HG03520 (cell line): Measurements from ENCODE around the gene RAB3C.

Experiments used
- ATAC-seq: cut with Tn5 transposase; IDR thresholded peaks from one replicate; pipeline ENCODE4 v1.9.1; 2021; ENCODE audit warnings: mild to moderate bottlenecking, moderate library complexity; ENCODE audit not compliant: unreplicated experiment

Gene RAB3C

GRCh38 chr5:58765058-58765457, 182.2 kb downstream of the RAB3C start:
- no peak for ATAC-seq

DNA sequence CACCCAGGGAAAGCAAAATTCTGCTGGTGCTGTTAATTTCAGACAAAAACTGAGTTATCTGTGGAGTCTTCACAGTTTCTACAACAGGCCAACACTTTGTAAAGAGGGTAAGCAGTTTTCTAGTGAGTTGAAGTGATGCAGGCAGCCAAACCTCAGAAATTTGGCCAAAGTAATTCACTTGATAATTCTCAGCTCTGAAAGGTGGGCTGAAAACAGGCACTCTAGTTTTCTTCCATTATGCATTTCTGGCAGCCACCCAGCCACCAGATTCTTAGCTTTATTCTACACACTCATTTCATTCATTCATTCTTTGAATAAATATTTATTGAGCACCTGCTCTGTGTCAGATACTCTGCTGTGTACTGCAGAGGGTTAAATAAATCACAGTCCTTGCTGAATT, 184.2 kb downstream of the RAB3C start:
- no peak for ATAC-seq

GRCh38 chr5:58770136-58770535, 187.3 kb downstream of the RAB3C start:
- no peak for ATAC-seq

GRCh38 chr5:58771796-58772195, 188.9 kb downstream of the RAB3C start:
- no peak for ATAC-seq

GRCh38 chr5:58773744-58774441, 191.0 kb downstream of the RAB3C start:
- no peak for ATAC-seq

DNA sequence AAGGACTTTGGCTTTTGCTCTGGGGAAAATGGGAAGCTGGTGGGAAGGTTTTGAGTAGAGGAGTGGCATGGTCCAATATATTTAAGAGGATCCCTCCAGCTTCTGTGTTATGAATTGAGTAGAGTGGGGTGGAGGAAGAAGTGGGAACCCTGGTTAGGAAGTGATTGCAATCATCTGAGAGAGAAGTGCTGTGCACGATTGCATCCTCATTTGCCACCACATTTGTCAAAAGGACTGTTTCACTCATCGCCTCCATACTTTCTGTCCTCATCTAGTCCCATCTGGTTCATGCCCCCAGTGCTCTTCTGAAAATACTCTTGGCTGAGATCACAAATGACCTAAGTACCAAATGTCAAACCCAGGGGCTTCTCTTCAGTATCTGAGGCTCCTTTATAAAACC, 192.1 kb downstream of the RAB3C start:
- ATAC-seq: no peak

GRCh38 chr5:58775701-58776262, 192.9 kb downstream of the RAB3C start:
- peak; percentile 70 for ATAC-seq

GRCh38 chr5:58776559-58776958, 193.7 kb downstream of the RAB3C start:
- ATAC-seq: no peak

- ATAC-seq: no peak
Measured at GRCh38 chr5:58778888-58779287, 196.0 kb downstream of the RAB3C start.

GRCh38 chr5:58786035-58786434, 203.2 kb downstream of the RAB3C start:
- ATAC-seq: peak; percentile 46

GRCh38 chr5:58786711-58787303, 203.9 kb downstream of the RAB3C start:
- ATAC-seq: peak; percentile 71

- ATAC-seq: no peak
Measured at GRCh38 chr5:58787987-58788386, 205.1 kb downstream of the RAB3C start.

- no peak for ATAC-seq
Measured at GRCh38 chr5:58793888-58794657, 211.2 kb downstream of the RAB3C start.

GRCh38 chr5:58794875-58795274, 212.0 kb downstream of the RAB3C start:
- ATAC-seq: no peak

GRCh38 chr5:58795327-58795726, 212.5 kb downstream of the RAB3C start:
- ATAC-seq: no peak

DNA sequence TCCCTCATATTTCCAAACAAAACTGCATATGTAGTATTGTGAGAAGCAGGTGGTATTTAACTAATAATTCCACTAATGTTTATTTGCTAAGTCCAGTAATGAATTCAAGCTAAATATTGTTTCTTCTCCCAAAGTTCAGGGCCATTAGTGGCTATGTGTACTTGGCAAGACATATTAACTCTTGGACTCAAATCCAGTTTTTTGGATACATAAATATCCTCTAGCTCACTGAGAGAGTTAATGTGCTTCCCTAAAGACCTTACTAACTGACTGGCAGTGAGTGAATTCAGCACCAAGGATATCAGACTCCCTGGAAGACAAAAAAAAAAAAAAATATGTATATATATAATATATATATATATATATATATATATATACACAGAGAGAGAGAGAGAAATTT, 214.1 kb downstream of the RAB3C start:
- ATAC-seq: no peak

GRCh38 chr5:58800356-58800755, 217.5 kb downstream of the RAB3C start:
- ATAC-seq: no peak

GRCh38 chr5:58800861-58801540, 218.1 kb downstream of the RAB3C start:
- ATAC-seq: no peak

- ATAC-seq: no peak
Measured at GRCh38 chr5:58803056-58803455, 220.2 kb downstream of the RAB3C start.

- ATAC-seq: no peak
Measured at GRCh38 chr5:58804291-58804690, 221.4 kb downstream of the RAB3C start.

DNA sequence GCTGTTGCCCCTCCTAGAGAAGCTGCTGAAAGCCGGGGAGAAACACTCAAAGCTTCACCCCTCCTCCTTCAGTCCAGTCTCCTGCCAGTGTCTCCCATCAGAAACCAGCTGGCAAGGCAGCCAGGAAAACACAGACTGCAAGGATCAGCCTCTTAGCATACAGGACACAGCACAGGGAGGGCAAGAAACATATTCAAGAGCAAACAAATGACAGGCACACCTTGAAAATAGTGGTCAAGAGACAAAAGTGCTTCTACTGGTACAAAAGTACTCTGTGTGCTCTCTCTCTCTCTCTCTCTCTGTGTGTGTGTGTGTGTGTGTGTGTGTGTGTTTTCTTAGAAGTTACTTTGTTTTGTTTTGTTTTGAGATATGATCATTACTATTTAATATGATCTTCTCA, 227.2 kb downstream of the RAB3C start:
- no peak for ATAC-seq
